Measurements from ENCODE around the gene SLC22A31. TPM values are rescaled to one million over a fixed set of nuclear protein-coding genes. Genes with fewer than 3 reads are reported as not detected.
"Not testable (repeated sequence)": the region's sequence is repeated elsewhere in the genome, so short reads cannot be mapped to it uniquely, and the experiment has no call there.

Gene SLC22A31
- total RNA-seq, 6 experiments from 2014 or later, result 0.19 to 19.3 (median 6.8) TPM; not detected in 2

DNA sequence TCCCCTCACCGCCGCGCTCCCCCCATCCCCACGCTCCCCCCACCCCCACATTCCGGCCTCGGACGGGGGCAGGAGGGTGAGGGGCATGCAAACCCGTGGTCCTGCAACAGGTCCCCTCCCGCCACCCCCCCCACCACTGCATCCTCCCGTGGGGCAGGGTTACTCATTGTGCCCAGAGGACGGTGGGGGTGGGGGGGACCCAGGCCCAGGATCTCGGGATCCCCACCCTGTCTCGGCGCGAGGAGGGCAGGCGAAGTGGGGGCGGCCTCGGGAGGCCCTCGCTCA is 8.5 kb downstream of the SLC22A31 start:
- intact Hi-C loops (cut with DNase I), result no loop called here
- ATAC-seq, result no peak
- WGBS (ENCODE audit: insufficient coverage, low coverage, low lambda C conversion rate, missing lambda C conversion rate), result 0% methylated on average over 5 of the region's 19 CpGs
- no peaks in the 10 kb centered on the region for H3K4me1 ChIP-seq
- H3K9me3 ChIP-seq, result no peaks in the 10 kb centered on the region
- H3K27ac ChIP-seq, result no peak overlapping the region
- H3K36me3 ChIP-seq, result no peaks in the 10 kb centered on the region
- TF ChIP-seq POLR2A (IDR thresholded peaks at IDR 0.05), result no peak
- TF ChIP-seq, protein P1, sequence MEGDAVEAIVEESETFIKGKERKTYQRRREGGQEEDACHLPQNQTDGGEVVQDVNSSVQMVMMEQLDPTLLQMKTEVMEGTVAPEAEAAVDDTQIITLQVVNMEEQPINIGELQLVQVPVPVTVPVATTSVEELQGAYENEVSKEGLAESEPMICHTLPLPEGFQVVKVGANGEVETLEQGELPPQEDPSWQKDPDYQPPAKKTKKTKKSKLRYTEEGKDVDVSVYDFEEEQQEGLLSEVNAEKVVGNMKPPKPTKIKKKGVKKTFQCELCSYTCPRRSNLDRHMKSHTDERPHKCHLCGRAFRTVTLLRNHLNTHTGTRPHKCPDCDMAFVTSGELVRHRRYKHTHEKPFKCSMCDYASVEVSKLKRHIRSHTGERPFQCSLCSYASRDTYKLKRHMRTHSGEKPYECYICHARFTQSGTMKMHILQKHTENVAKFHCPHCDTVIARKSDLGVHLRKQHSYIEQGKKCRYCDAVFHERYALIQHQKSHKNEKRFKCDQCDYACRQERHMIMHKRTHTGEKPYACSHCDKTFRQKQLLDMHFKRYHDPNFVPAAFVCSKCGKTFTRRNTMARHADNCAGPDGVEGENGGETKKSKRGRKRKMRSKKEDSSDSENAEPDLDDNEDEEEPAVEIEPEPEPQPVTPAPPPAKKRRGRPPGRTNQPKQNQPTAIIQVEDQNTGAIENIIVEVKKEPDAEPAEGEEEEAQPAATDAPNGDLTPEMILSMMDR (IDR thresholded peaks at IDR 0.05), result no peak
- DNase-seq, result no peak
- H3K27me3 ChIP-seq, result no peaks in the 10 kb centered on the region
- H3K4me3 ChIP-seq, result peak overlapping the region; percentile 14 to 40 (median 16)

DNA sequence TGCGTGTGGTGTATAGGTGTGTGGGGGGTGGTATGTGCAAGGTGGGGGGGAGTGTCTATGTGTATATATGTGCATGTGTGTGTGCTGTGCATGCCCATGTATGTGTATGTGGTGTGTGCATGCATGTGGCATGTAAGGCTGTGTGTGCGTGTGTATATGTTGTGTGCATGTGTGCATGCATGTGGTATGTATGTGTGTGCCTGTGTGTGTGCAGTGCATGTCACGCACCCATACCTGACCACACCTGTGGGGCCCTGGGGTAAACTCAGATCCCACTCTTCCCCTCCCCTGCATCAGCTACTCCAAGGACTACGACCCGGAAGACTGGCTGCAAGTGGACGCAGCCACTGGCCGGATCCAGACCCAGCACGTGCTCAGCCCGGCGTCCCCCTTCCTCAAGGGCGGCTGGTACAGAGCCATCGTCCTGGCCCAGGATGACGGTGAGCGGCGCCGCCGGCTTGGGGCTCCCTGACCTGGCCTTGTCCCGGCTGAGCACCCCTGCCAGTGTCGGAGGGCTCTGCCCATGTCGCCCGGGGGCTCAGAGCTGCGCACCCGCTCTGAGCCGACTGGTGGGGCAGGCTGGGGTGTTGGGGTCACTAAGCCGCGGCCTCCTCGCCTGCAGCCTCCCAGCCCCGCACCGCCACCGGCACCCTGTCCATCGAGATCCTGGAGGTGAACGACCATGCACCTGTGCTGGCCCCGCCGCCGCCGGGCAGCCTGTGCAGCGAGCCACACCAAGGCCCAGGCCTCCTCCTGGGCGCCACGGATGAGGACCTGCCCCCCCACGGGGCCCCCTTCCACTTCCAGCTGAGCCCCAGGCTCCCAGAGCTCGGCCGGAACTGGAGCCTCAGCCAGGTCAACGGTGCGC is 9.1 kb downstream of the SLC22A31 start:
- whole genome bisulfite sequencing (ENCODE audit: insufficient coverage, low coverage, low lambda C conversion rate, missing lambda C conversion rate), result 78% methylated on average over 1 of the region's 44 CpGs

DNA sequence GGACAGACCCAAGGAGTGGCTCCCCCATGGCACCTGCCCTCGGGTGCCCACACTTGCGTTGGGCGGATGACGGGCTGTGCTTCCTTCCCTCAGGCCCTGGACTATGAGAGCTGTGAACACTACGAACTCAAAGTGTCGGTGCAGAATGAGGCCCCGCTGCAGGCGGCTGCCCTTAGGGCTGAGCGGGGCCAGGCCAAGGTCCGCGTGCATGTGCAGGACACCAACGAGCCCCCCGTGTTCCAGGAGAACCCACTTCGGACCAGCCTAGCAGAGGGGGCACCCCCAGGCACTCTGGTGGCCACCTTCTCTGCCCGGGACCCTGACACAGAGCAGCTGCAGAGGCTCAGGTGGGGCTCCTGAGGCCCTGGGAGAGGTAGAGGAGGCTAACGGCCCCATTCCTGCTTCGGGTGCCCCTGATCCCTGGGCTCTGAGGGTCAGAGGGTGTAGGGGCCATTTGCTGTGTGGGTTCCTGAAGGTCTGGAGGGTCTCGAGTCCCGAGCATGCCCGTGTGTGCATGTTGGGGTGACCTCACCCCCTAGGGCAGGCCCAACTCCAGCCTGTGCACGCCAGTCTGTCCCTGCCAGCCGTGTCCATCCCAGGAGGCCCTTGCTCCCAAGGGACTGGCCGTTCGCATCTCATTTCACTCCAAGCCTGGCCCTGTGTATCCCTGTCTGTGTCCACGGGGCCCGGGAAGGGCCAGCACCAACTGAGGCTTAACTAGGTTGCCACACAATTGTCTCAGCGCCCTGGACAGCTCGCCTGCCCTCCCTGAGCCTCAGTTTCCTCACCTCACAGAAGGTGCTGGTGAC is 10.0 kb downstream of the SLC22A31 start:
- WGBS (ENCODE audit: insufficient coverage, low coverage, low lambda C conversion rate, missing lambda C conversion rate), result 36% methylated on average over 7 of the region's 28 CpGs
- Histone ChIP-seq H3K9me3 (no peaks in the 10 kb centered on the region), H3K27ac (no peak overlapping the region), H3K4me1 (no peaks in the 10 kb centered on the region), H3K36me3 (no peaks in the 10 kb centered on the region), H3K4me3 (no peak overlapping the region), H3K27me3 (no peaks in the 10 kb centered on the region)
- ATAC-seq (no peak), DNase-seq (peak in 2 of 3 donors; percentile 18 to 52)
- intact Hi-C loops (cut with DNase I), result no loop called here
- TF ChIP-seq, protein P1 (IDR thresholded peaks at IDR 0.05), result no peak
- no peak for TF ChIP-seq POLR2A (IDR thresholded peaks at IDR 0.05)

More for the DNA sequence above, 9.1 kb downstream of the SLC22A31 start:
- H3K4me1 ChIP-seq, result no peaks in the 10 kb centered on the region
- H3K36me3 ChIP-seq, result no peaks in the 10 kb centered on the region
- no peak overlapping the region for H3K27ac ChIP-seq
- ATAC-seq (no peak), DNase-seq (peak in 2 of 3 donors; percentile 28 to 59)
- no peak overlapping the region for H3K4me3 ChIP-seq
- intact Hi-C loops (cut with DNase I), result no loop called here
- TF ChIP-seq, protein P1 (IDR thresholded peaks at IDR 0.05), result no peak
- no peak for TF ChIP-seq POLR2A (IDR thresholded peaks at IDR 0.05)
- H3K9me3 ChIP-seq, result no peaks in the 10 kb centered on the region
- no peaks in the 10 kb centered on the region for H3K27me3 ChIP-seq

DNA sequence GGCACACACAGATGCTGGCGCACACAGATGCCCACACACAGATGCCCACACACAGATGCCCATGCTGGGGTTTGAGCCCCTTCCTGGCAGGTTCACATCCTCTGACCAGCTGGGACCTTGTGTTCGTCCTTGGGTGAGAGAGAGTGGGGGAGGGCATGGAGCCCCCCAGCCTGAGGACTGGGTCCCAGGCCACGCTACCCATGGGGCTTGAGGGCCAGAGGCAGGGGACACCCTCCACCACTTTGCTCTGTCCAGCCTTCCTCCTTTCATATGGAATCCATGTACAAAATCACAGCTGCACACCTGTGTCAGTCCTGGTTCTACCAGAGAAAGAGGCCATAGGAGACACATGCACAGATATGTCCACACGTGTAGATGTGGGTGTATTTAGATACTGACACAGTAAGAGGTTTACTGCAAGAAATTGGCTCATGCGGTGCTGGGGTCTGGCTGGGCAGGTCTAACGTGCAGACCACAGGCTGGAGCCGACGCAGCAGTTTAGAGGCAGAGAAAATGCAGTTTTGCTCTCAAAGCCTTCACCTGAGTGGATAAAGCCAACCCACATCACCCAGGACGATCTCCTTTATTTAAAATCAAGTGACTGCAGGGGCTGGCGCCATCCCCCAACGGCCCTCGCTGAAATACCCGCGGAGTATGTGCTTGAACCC is 10.8 kb downstream of the SLC22A31 start:
- no peaks in the 10 kb centered on the region for H3K9me3 ChIP-seq
- DNase-seq (peak in 1 of 3 donors; percentile 29), ATAC-seq (no peak)
- intact Hi-C loops (cut with DNase I), result no loop called here
- no peaks in the 10 kb centered on the region for H3K4me1 ChIP-seq
- no peaks in the 10 kb centered on the region for H3K36me3 ChIP-seq
- WGBS (ENCODE audit: insufficient coverage, low coverage, low lambda C conversion rate, missing lambda C conversion rate), result 61% methylated on average over 6 of the region's 14 CpGs
- H3K4me3 ChIP-seq, result no peak overlapping the region
- TF ChIP-seq, protein P1 (IDR thresholded peaks at IDR 0.05), result no peak
- TF ChIP-seq POLR2A (IDR thresholded peaks at IDR 0.05), result no peak
- no peaks in the 10 kb centered on the region for H3K27me3 ChIP-seq
- no peak overlapping the region for H3K27ac ChIP-seq

DNA sequence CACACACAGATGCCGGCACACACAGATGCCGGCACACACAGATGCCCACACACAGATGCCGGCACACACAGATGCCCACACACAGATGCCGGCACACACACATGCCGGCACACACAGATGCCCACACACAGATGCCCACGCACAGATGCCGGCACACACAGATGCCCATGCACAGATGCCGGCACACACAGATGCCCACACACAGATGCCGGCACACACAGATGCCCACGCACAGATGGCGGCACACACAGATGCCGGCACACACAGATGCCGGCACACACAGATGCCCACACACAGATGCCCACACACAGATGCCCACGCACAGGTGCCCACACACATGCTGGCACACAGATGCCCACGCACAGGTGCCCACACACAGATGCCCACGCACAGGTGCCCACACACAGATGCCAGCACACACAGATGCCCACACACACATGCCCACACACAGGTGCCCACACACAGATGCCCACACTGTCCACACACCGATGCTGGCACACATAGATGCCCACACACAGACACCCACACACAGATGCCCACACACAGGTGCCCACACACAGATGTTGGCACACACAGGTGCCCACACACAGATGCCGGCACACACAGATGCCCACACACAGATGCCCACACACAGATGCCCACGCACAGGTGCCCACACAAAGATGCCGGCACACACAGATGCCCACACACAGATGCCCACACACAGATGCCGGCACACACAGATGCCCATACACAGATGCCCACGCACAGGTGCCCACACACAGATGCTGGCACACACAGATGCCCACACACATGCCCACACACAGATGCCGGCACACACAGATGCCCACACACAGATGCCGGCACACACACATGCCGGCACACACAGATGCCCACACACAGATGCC is 11.6 kb downstream of the SLC22A31 start:
- ATAC-seq; DNase-seq; H3K4me3 ChIP-seq; intact Hi-C loops (cut with DNase I); H3K27ac ChIP-seq; H3K4me1 ChIP-seq; H3K36me3 ChIP-seq; H3K9me3 ChIP-seq; H3K27me3 ChIP-seq: not testable (repeated sequence)
- WGBS (ENCODE audit: insufficient coverage, low coverage, low lambda C conversion rate, missing lambda C conversion rate), result 100% methylated on average over 2 of the region's 25 CpGs

All from right lobe of liver (tissue), 6 donors.